ENCODE data around the gene ANKRD39. TPM values are rescaled to one million over a fixed set of nuclear protein-coding genes. Genes with fewer than 3 reads are reported as not detected.

Gene ANKRD39
- total and polyA plus RNA-seq, 9 of the 15 experiments (the other 6 are each of a cell fraction or from before 2014, with no cell fraction given): 8.2 to 33.1 (median 23.8) TPM

DNA sequence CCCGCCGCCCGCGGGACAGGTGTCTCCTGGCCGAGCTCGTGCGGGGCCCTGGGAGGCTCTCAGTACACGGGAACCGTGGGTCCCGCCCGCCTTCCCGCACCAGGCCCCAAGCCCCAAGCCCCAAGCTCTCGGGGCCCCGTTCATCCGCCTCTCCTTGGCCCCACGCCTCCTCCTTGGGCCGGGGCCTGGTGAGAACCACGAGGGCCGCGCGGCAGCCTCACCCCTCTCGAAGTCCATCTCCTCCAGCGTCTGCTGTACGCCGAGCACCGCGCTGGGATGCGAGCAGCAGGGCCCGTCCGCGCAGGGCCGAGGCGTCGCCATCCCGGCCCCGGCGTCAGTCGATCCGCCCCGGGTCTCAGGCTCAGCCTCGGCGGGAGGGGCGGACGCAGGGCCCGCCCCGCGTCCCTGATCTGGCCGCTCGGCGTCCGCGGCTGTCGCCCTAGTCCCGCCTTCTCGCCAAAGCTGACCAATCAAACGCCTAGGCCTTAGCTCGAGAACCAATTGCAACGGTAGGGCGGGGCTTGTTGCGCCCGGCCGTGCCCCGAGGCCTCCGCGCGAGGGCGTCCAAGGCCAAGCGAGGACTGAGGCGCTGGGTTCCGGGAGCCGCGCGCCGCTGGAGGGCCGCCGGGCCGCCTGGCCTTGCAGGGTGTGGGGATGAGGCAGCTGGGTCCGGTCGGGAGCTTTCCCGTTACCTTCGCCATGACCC lies at the start of gene ANKRD39 (continued):
- TF ChIP-seq, protein P1, sequence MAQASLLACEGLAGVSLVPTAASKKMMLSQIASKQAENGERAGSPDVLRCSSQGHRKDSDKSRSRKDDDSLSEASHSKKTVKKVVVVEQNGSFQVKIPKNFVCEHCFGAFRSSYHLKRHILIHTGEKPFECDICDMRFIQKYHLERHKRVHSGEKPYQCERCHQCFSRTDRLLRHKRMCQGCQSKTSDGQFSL (CRISPR knock-in tag; IDR thresholded peaks at IDR 0.05): peak; percentile 20; the same call in 1 of the 2 replicates
- TF ChIP-seq, protein P1 (tag; IDR thresholded peaks at IDR 0.05): no peak
- peak; percentile 74 for TF ChIP-seq RBBP5 (IDR thresholded peaks at IDR 0.05; ENCODE audit: borderline replicate concordance, insufficient read depth, low read length, poor library complexity, severe bottlenecking)
- TF ChIP-seq HLTF (IDR thresholded peaks at IDR 0.05): 0 out of 2 replicates have a peak, but pooled peaks have one; percentile 22
- TF ChIP-seq STAG1 (CRISPR knock-in tag; IDR thresholded peaks at IDR 0.05; ENCODE audit: borderline replicate concordance): peak; percentile 76; the same call in 1 of the 2 replicates
- peak; percentile 52 for TF ChIP-seq KAT2B (IDR thresholded peaks at IDR 0.05; ENCODE audit: low read depth, low read length)
- peak; percentile 65; the same call in 1 of the 2 replicates for TF ChIP-seq FOXK1 (CRISPR knock-in tag; IDR thresholded peaks at IDR 0.05; ENCODE audit: borderline replicate concordance)
- TF ChIP-seq NFYB (IDR thresholded peaks at IDR 0.05; ENCODE audit: extremely low read depth, insufficient read length): peak; percentile 99
- TF ChIP-seq, protein P2, sequence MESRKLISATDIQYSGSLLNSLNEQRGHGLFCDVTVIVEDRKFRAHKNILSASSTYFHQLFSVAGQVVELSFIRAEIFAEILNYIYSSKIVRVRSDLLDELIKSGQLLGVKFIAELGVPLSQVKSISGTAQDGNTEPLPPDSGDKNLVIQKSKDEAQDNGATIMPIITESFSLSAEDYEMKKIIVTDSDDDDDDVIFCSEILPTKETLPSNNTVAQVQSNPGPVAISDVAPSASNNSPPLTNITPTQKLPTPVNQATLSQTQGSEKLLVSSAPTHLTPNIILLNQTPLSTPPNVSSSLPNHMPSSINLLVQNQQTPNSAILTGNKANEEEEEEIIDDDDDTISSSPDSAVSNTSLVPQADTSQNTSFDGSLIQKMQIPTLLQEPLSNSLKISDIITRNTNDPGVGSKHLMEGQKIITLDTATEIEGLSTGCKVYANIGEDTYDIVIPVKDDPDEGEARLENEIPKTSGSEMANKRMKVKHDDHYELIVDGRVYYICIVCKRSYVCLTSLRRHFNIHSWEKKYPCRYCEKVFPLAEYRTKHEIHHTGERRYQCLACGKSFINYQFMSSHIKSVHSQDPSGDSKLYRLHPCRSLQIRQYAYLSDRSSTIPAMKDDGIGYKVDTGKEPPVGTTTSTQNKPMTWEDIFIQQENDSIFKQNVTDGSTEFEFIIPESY (CRISPR knock-in tag; IDR thresholded peaks at IDR 0.05): peak; percentile 36; the same call in 1 of the 2 replicates
- no peak for TF ChIP-seq RFX7 (CRISPR knock-in tag; IDR thresholded peaks at IDR 0.05)
- peak; percentile 100 for TF ChIP-seq SP1 (CRISPR knock-in tag; IDR thresholded peaks at IDR 0.05)
- TF ChIP-seq SMAD4 (CRISPR knock-in tag; conservative IDR thresholded peaks at IDR 0.05): 0 out of 2 replicates have a peak, but pooled peaks have one; percentile 67
- TF ChIP-seq, protein P3, sequence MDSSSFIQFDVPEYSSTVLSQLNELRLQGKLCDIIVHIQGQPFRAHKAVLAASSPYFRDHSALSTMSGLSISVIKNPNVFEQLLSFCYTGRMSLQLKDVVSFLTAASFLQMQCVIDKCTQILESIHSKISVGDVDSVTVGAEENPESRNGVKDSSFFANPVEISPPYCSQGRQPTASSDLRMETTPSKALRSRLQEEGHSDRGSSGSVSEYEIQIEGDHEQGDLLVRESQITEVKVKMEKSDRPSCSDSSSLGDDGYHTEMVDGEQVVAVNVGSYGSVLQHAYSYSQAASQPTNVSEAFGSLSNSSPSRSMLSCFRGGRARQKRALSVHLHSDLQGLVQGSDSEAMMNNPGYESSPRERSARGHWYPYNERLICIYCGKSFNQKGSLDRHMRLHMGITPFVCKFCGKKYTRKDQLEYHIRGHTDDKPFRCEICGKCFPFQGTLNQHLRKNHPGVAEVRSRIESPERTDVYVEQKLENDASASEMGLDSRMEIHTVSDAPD (CRISPR knock-in tag; IDR thresholded peaks at IDR 0.05): no peak
- TF ChIP-seq, protein P4, sequence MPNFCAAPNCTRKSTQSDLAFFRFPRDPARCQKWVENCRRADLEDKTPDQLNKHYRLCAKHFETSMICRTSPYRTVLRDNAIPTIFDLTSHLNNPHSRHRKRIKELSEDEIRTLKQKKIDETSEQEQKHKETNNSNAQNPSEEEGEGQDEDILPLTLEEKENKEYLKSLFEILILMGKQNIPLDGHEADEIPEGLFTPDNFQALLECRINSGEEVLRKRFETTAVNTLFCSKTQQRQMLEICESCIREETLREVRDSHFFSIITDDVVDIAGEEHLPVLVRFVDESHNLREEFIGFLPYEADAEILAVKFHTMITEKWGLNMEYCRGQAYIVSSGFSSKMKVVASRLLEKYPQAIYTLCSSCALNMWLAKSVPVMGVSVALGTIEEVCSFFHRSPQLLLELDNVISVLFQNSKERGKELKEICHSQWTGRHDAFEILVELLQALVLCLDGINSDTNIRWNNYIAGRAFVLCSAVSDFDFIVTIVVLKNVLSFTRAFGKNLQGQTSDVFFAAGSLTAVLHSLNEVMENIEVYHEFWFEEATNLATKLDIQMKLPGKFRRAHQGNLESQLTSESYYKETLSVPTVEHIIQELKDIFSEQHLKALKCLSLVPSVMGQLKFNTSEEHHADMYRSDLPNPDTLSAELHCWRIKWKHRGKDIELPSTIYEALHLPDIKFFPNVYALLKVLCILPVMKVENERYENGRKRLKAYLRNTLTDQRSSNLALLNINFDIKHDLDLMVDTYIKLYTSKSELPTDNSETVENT (CRISPR knock-in tag; IDR thresholded peaks at IDR 0.05): peak; percentile 70
- TF ChIP-seq PRPF4 (IDR thresholded peaks at IDR 0.05; ENCODE audit: insufficient read depth, low read depth, low read length, poor library complexity, severe bottlenecking): no peak
- TF ChIP-seq, protein P5, sequence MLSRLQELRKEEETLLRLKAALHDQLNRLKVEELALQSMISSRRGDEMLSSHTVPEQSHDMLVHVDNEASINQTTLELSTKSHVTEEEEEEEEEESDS (CRISPR knock-in tag; IDR thresholded peaks at IDR 0.05): no peak
- TF ChIP-seq, protein P6, sequence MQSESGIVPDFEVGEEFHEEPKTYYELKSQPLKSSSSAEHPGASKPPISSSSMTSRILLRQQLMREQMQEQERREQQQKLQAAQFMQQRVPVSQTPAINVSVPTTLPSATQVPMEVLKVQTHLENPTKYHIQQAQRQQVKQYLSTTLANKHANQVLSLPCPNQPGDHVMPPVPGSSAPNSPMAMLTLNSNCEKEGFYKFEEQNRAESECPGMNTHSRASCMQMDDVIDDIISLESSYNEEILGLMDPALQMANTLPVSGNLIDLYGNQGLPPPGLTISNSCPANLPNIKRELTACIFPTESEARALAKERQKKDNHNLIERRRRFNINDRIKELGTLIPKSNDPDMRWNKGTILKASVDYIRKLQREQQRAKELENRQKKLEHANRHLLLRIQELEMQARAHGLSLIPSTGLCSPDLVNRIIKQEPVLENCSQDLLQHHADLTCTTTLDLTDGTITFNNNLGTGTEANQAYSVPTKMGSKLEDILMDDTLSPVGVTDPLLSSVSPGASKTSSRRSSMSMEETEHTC (IDR thresholded peaks at IDR 0.05): no peak
- TF ChIP-seq ZNF431 (CRISPR knock-in tag; IDR thresholded peaks at IDR 0.05): 0 out of 2 replicates have a peak, but pooled peaks have one; percentile 37

Data from K562 (cell line).